Uterus (tissue), 4 donors: ENCODE measurements around the gene ITGAV. TPM values are rescaled to one million over a fixed set of nuclear protein-coding genes. Genes with fewer than 3 reads are reported as not detected.
A peak's percentile ranks its signal among the peaks of the same experiment; 100 is the strongest.

Experiments used
- DNase-seq, 2 donors: peaks; one replicate each; pipeline ENCODE4 v3.0.0-alpha.2; 2019 to 2020
- H3K27ac ChIP-seq, 2 donors: fragments of 200-600 bp; sonication (generic); 1 replicate in 1 of 2; 2 replicates in 1 of 2; pipeline ENCODE4 v1.5.1; 2016 to 2018
- H3K27me3 ChIP-seq, 2 donors: fragments of 200-600 bp; sonication (generic); one replicate each; pipeline ENCODE4 v1.5.1; 2018 to 2019; ENCODE audit warnings: control low read depth in 1 of 2
- H3K36me3 ChIP-seq, 2 donors: fragments of 200-600 bp; sonication (generic); one replicate each; pipeline ENCODE4 v1.5.1; 2019; ENCODE audit warnings: control low read depth in 1 of 2
- H3K4me1 ChIP-seq, 2 donors: fragments of 200-600 bp; sonication (generic); one replicate each; pipeline ENCODE4 v1.5.1; 2018 to 2019; ENCODE audit warnings: control low read depth in 1 of 2
- H3K4me3 ChIP-seq, 2 donors: fragments of 200-600 bp; sonication (generic); 1 replicate in 1 of 2; 2 replicates in 1 of 2; pipeline ENCODE4 v1.5.1; 2018 to 2019; ENCODE audit warnings: mild to moderate bottlenecking in 1 of 2
- H3K9me3 ChIP-seq, 2 donors: fragments of 200-600 bp; sonication (generic); one replicate each; pipeline ENCODE4 v1.5.1; 2019; ENCODE audit warnings: control low read depth in 1 of 2
- CTCF ChIP-seq, 4 experiments: fragments of 200-600 bp in 2 of 4; fragments of 450-650 bp in 2 of 4; sonication (generic) in 2 of 4; IDR thresholded peaks; one replicate each; pipeline ENCODE4 v1.5.1; 2016 to 2019; ENCODE audit warnings: antibody characterized with exemption in 4 of 4, mild to moderate bottlenecking in 2 of 4, moderate library complexity in 1 of 4
- POLR2A ChIP-seq, 2 donors: fragments of 450-650 bp; IDR thresholded peaks; one replicate each; pipeline ENCODE4 v1.6.1; 2016; ENCODE audit warnings: antibody characterized with exemption in 2 of 2, mild to moderate bottlenecking in 1 of 2, moderate library complexity in 1 of 2
- intact Hi-C: fragments of 100-400 bp; cut with DNase I; formaldehyde crosslinking; loops from one replicate; pipeline ENCODE4 v1.15.1; 2023; ENCODE audit warnings: low total_unique reads
- total RNA-seq, 4 donors: library from RNA; depleted of rRNA in 3 of 4; stranded (reverse); fragments of >200 nt in 3 of 4; gene quantifications; one replicate each; pipeline versions ENCODE4 v1.1.0 to v1.2.4, GENCODE V29; 2014 to 2023
- donor health status: DM: yes; HTN: yes; CAD: no.

ITGAV gene
- total RNA-seq, 4 donors from 2014 or later: 76.9 to 232 (median 104) TPM

- no peak for DNase-seq
- no peaks in the 10 kb centered on the region for H3K36me3 ChIP-seq
- H3K27me3 ChIP-seq: no peaks in the 10 kb centered on the region
- TF ChIP-seq CTCF (IDR thresholded peaks at IDR 0.05): no peak
- no peak for TF ChIP-seq POLR2A (IDR thresholded peaks at IDR 0.05)
- no peaks in the 10 kb centered on the region for H3K4me1 ChIP-seq
- no peaks in the 10 kb centered on the region for H3K9me3 ChIP-seq
- intact Hi-C loops: no loop called here
- H3K4me3 ChIP-seq: no peak overlapping the region
- no peak overlapping the region for H3K27ac ChIP-seq
These were observed 101.4 kb downstream of the ITGAV start for GRCh38 chr2:186691231-186691630.

GRCh38 chr2:186691900-186692299 is 102.0 kb downstream of the ITGAV start:
- H3K4me3 ChIP-seq: no peak overlapping the region
- no peak for TF ChIP-seq CTCF (IDR thresholded peaks at IDR 0.05)
- TF ChIP-seq POLR2A (IDR thresholded peaks at IDR 0.05): no peak
- H3K4me1 ChIP-seq: no peaks in the 10 kb centered on the region
- no peak overlapping the region for H3K27ac ChIP-seq
- intact Hi-C loops: no loop called here
- no peaks in the 10 kb centered on the region for H3K27me3 ChIP-seq
- DNase-seq: no peak
- no peaks in the 10 kb centered on the region for H3K9me3 ChIP-seq
- H3K36me3 ChIP-seq: no peaks in the 10 kb centered on the region

GRCh38 chr2:186693446-186693832 is 103.6 kb downstream of the ITGAV start:
- intact Hi-C loops: no loop called here
- Histone ChIP-seq H3K4me3 (peak overlapping the region; percentile 52 to 53), H3K36me3 (no peaks in the 10 kb centered on the region), H3K4me1 (no peaks in the 10 kb centered on the region), H3K9me3 (no peaks in the 10 kb centered on the region), H3K27ac (peak overlapping the region; percentile 66 to 76), H3K27me3 (no peaks in the 10 kb centered on the region)
- TF ChIP-seq POLR2A (IDR thresholded peaks at IDR 0.05) (no peak), CTCF (IDR thresholded peaks at IDR 0.05) (no peak)
- DNase-seq: no peak

GRCh38 chr2:186695081-186695756 is 105.4 kb downstream of the ITGAV start:
- Histone ChIP-seq H3K27ac (peak overlapping the region; percentile 66 to 76), H3K9me3 (no peaks in the 10 kb centered on the region), H3K27me3 (no peaks in the 10 kb centered on the region), H3K36me3 (no peaks in the 10 kb centered on the region), H3K4me3 (peak overlapping the region; percentile 52 to 53), H3K4me1 (no peaks in the 10 kb centered on the region)
- TF ChIP-seq CTCF (IDR thresholded peaks at IDR 0.05) (no peak), POLR2A (IDR thresholded peaks at IDR 0.05) (no peak)
- DNase-seq: no peak
- intact Hi-C loops: no loop called here

- Histone ChIP-seq H3K27me3 (no peaks in the 10 kb centered on the region), H3K9me3 (no peaks in the 10 kb centered on the region), H3K27ac (peak overlapping the region in 1 of 2 donors; percentile 5), H3K36me3 (no peaks in the 10 kb centered on the region), H3K4me1 (no peaks in the 10 kb centered on the region), H3K4me3 (no peak overlapping the region)
- no peak for DNase-seq
- TF ChIP-seq POLR2A (IDR thresholded peaks at IDR 0.05) (no peak), CTCF (IDR thresholded peaks at IDR 0.05) (no peak)
- intact Hi-C loops: no loop called here
These were observed 106.4 kb downstream of the ITGAV start for GRCh38 chr2:186696290-186696689.
